Measurements from ENCODE around the gene TRIP6.

Gene TRIP6

GRCh38 chr7:100873599-100874299, 6.6 kb downstream of the TRIP6 start:
- DNase-seq (ENCODE audit: low spot score) = no peak

DNA sequence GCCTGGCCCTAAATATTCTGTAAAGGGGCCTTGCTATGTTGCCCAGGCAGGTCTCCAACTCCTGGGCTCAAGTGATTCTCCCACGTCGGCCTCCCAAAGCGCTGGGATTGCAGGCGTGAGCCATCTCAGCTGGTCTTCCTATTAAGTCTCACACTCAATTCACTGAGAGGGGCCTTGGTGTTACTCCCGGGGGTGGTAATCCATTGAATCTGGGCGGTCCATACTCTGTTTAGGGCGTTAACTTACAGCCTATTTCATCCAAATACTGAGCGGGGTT, 7.1 kb downstream of the TRIP6 start:
- DNase-seq (ENCODE audit: low spot score) = no peak

GRCh38 chr7:100874577-100875355, 7.6 kb downstream of the TRIP6 start, which contains the start of gene SRRT:
Gene SRRT, plus strand, starts transcription at chr7:100875103. Its CDS starts 488 bp downstream, at chr7:100875591.
- peak; percentile 99 for DNase-seq (ENCODE audit: low spot score)

DNA sequence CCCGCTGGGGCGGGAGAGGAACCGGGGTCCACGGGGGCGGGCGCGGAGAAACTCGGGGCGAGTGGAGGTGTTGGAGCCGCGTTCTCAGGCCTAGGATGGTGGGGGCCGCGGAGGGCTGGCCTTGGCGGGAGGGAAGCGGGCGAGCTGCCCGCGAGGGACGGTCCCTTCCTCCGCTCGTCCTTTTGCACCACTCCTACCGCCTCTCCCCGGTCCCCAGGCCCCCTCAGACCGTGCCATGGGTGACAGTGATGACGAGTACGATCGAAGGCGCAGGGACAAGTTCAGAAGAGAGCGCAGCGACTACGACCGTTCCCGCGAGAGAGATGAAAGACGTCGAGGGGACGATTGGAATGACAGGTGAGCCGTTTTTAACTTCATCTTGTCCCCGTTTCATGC, 8.2 kb downstream of the TRIP6 start:
- DNase-seq (ENCODE audit: low spot score) = no peak

- DNase-seq (ENCODE audit: low spot score) = no peak
These were observed 10.8 kb downstream of the TRIP6 start for GRCh38 chr7:100878013-100878412.

- no peak for DNase-seq (ENCODE audit: low spot score)
These were observed 11.5 kb downstream of the TRIP6 start for GRCh38 chr7:100878685-100879084.

DNA sequence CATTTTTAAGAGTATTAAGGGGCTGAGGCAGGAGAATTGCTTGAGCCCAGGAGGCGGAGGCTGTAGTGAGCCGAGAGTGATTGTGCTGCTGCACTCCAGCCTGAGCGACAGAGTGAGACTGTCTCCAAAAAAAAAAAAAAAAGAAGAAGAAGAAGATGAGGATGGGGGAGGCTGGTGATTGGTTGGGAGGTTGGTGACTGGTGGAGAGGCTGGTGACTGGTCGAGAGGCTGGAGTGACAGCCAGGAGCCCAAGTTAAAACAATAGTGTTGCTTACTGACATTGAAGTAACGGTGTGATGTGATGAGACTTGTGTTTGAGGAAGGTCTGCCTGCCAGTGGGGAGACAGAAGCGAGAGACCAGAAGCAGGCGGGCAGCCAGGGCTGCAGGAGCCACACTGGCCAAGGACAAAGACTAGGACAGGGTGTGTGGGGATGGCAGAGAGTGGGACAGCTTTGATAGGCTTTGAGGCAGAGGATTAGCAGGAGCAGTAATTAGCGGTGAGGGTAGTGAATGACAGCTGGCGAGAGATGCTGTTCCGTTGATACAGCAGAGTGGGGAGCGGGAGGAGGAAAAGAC, 12.6 kb downstream of the TRIP6 start:
- no peak for DNase-seq (ENCODE audit: low spot score)

DNA sequence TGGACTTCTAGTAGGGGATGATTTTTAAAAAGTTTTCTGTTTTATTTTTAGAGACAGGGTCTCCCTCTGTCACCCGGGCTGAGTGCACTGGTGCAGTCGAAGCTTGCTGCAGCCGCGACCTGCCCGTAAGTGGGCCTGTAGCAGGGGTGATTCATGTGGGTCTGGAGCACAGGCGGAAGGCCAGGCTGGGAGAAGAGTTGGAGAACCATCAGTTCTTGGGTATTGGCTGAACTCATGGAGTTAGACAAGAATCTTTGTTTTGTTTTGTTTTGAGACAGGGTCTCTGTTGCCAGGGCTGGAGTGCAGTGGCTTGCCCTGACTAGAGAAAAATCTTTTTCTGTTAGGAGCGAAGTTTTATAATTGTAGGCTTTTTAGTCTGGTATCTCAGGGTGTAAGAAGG, 13.5 kb downstream of the TRIP6 start:
- DNase-seq (ENCODE audit: low spot score) = no peak

DNA sequence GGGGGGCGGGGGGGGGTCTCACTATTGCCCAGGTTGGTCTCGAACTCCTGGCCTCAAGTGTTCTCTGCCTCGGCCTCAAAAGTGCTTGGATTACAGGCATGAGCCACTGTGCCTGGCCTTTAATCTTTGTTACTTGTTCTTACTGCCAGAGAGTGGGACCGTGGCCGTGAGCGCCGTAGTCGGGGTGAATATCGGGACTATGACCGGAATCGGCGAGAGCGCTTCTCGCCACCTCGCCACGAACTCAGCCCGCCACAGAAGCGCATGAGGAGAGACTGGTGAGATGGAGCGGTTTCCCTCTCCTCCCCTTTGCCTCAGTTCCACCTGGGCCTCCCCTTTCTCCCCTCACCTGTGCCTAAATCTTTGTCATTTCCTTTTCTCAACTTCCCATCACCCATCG, 13.9 kb downstream of the TRIP6 start:
- DNase-seq (ENCODE audit: low spot score) = no peak

- DNase-seq (ENCODE audit: low spot score) = no peak
These were observed 15.0 kb downstream of the TRIP6 start for GRCh38 chr7:100882201-100882600.

DNA sequence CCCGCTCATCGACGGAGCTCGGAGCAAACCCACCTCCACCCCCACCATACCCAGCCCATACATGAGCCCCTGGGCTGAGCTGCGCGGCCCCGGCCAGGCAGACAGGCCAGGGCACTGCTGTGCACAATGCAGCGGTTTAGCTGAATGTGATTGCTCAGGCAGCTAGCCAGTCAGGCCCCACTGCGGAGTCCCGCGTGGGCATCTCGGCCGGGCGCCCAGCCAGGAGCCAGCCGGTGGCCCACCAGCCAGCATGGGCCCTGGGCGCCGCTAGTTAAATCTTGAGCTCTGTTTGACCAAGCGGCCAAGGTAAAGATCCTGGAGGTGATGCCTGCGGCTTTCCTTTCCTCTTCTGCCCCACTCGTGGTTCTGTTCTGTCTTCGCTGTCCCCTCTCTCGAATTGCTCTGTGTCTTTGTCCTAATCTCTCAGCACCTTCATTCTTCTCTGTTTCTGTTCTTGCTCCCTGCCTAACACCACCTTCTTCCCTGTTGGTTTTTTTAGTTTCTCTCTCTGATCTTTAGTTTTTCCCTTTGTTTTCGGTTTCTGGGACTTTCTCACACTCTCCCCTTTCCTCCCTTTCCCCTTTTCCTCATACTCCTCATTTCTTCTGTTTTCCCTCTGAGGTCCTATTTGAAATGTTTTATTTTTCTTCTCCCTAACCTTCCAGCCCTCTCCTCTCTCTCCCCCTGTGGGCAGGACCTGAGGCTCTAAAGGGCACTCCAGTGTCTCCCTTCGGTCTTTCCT, 15.8 kb downstream of the TRIP6 start:
- no peak for DNase-seq (ENCODE audit: low spot score)

- DNase-seq (ENCODE audit: low spot score) = no peak
These were observed 17.7 kb downstream of the TRIP6 start for GRCh38 chr7:100884736-100885439.

DNA sequence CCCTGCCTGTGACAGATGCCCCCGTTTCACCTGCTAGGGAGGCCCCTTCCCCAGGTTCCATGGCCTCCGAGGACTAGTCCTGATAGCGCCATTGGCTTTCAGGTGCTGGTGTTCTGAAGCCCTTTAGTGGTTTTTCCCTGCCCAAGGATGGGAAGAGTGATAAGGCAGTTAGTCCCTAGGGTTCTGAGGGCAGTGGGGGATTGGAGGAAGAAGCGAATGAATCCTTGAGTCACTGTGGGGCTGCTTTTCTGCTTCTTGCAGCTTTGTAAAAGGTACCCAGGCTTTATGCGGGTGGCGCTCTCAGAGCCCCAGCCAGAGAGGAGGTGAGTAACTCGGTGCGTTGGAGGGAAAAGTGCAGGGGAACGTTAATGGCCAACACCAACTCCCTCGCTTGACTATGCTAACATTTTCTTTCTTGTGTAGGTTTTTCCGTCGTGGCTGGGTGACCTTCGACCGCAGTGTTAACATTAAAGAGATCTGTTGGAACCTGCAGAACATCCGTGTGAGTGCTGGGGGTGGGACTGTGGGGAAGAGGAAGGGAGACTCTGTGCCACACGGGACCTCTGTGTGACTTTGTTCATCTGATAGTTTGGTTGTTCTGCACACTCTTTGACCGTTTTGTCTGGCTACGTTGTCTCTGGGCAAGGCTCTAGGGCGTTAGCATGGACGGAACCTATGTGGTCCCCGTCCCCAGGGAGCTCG, 18.4 kb downstream of the TRIP6 start:
- no peak for DNase-seq (ENCODE audit: low spot score)

- DNase-seq (ENCODE audit: low spot score) = no peak
These were observed 19.2 kb downstream of the TRIP6 start for GRCh38 chr7:100886142-100886935.

DNA sequence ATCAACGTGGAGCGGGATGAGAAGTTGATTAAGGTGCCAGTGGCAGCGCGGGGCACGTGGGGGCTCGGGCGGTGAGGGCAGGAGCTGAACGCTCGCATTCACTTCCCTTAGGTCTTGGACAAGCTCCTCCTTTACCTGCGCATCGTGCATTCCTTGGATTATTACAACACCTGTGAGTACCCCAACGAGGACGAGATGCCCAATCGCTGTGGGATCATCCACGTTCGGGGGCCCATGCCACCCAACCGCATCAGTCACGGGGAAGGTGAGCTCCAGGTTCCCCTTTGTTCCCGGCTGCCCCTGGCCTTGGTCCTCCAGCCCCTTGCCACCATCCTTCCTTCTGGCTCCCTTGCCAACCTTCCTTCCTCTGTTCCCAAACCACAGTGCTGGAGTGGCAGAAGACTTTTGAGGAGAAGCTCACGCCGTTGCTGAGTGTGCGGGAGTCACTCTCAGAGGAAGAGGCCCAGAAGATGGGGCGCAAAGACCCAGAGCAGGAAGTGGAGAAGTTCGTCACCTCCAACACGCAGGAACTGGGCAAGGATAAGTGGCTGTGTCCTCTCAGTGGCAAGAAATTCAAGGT, 19.8 kb downstream of the TRIP6 start:
- no peak for DNase-seq (ENCODE audit: low spot score)

DNA sequence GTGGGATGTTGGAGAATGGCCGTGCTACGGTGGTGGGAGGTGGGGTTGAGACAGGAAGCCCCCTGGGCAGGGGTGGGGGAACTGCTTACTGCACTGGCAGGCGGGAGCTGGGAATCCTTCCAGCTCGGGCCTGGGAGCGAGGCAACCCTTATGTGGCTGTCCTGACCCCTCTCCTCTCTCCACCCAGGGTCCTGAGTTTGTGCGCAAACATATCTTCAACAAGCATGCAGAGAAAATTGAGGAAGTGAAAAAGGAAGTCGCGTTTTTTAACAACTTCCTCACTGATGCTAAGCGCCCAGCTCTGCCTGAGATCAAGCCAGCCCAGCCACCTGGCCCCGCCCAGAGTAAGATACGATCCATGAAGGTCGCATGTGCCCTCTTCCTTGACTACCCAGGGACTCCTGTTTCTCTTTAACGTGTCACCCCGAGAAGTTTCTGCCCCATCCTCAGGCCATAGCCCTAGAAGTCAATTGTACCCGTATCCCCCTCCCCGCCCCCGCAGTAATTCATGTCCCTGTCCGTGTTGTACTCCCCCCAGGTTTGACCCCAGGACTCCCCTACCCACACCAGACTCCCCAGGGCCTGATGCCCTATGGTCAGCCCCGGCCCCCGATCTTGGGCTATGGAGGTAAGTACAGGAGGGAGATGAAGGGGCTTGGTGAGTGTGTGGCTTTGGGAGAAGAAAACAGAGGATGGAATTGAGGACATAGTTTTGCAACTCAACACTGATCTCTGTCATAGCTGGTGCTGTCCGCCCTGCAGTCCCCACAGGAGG, 20.5 kb downstream of the TRIP6 start:
- no peak for DNase-seq (ENCODE audit: low spot score)

DNA sequence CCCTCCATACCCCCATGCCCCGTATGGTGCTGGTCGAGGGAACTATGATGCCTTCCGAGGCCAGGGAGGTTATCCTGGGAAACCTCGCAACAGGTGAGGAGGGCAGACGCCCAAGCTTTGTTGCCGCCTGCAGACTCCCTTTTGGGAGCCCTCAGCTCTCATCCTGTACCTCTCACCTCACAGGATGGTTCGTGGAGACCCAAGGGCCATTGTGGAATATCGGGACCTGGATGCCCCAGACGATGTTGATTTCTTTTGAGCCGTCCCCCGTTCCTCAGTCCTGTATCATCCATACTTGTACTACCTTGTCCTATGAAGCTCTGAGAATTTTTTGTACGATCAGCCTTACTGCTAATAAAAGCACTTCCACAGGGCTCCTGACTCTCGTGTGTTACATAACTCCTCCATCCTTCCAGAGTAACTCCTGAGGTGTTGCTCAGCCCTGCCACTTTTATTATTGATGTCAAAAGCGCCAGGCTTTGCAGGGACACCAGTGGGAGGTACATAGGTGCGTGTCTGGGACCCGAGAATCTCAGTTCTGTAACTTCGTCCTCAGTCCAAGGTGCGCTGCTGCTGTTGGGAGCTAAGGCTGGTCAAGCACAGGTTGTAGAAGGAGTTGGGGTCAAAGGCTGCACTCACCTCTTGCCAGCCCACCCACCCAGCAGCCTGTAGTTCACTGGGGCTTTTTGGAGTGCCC, 21.3 kb downstream of the TRIP6 start:
- DNase-seq (ENCODE audit: low spot score) = no peak

DNA sequence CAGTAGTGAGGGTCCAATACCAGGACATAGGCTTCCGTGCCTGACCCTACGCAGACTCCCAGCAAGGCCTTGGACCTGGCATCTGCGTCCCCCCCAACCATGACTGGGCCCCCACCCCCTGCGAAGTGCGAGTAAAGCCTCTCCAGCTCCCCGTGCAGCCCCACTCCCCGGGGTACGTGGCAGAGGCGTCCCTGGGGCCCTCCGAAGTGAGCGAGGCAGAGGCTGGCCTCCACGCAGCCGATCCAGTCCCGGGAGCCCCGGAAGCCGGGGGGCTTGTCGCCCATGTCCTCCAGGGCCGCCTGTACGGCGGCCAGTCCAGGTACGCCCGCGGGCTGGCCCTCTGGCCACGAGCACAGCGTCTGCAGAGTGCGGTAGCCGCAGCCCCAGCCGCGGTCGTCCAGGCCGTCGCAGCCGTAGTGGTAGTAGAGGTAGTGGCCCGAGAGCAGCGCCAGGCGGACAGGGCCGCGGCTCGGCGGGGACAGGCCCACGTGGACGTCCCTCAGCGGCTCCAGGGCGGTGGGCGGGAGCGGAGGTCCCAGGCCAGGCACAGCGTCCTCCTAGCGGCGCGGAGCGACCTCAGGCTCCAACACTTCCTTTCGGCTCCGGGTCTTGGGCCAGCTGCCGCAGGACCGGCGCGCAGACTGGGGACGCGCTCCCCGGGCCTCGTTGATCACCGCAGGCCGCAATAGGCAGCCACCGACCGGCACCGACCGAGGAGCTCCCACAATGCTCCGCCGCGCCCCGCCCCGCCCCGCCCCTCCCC, 22.0 kb downstream of the TRIP6 start, which contains the start of gene UFSP1:
TSS of gene UFSP1 (minus strand) at position 728 of the 763 bp plus-strand sequence. CDS start at position 284, 444 bp downstream.
- DNase-seq (ENCODE audit: low spot score) = no peak
